ENCODE data around the gene FNBP1. TPM values are rescaled to one million over a fixed set of nuclear protein-coding genes. Genes with fewer than 3 reads are reported as not detected.

The FNBP1 gene
- total RNA-seq, 1 experiment from 2014 or later: 30.8 TPM

DNA sequence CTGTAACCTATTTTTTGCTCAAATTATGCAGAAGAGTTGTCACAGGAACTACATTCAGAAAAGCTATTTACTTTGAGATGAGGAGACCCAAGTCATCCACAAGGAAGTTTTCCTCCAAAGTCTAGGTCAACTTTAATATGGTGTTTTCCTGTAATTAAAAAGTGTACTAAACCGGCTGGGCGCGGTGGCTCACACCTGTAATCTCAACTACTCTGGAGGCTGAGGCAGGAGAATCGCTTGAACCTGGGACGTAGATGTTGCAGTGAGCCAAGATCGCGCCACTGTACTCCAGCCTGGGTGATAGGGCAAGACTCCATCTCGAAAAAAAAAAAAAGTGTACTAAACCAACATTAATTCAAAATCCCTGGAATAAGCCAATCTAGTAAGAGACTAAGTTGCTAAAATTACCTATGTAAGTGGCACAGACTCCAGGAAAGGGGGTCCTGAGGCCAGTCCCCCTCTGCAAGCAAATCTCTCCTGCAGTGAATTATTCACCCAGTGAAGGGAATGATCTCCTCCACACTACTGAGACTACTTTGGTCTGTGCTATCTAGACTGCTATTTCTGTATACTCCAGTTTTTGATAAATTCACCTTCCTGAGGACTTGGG is 38.9 kb downstream of the FNBP1 start:
- POLR2A ChIA-PET (ENCODE audit: unreplicated experiment): no interaction called here

DNA sequence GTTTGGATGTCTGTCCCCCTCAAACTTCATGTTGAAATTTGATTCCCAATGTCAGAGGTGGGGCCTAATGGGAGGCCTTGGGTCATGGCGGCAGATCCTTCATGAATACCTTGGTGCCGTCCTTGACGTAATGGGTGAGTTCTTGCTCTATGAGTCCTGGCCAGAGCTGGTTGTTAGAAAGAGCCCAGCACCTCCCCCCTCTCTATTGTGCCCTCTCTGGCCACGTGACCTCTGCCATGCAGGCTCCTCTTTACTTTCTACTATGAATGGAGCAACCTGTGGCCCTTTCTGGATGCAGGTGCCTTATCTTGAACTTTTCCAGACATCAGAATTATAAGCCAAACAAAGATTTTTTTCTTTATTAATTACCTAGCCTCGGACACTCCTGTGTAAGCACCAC is 40.7 kb downstream of the FNBP1 start:
- Histone ChIP-seq H3K4me2 (ENCODE audit: low read length) (no peak overlapping the region), H4K20me1 (ENCODE audit: low read length) (no peaks in the 10 kb centered on the region), H2AFZ (ENCODE audit: low read length) (no peak overlapping the region), H3K27me3 (ENCODE audit: low read length) (no peaks in the 10 kb centered on the region), H3F3A (ENCODE audit: low read length, unreplicated experiment) (no peaks in the 10 kb centered on the region), H3K9ac (ENCODE audit: low read length) (no peak overlapping the region), H3K27ac (ENCODE audit: low read length) (no peak overlapping the region), H3K4me1 (ENCODE audit: insufficient read depth, low read length) (no peaks in the 10 kb centered on the region), H3K79me2 (ENCODE audit: low read length) (peaks cover 40% of the 10 kb centered on the region), H3K9me2 (replicated peaks; ENCODE audit: low read length) (no peaks in the 10 kb centered on the region), H3K36me3 (ENCODE audit: low read depth, low read length) (no peaks in the 10 kb centered on the region), H3K9me3 (ENCODE audit: low read length) (no peaks in the 10 kb centered on the region), H3K4me3 (ENCODE audit: low read length) (no peak overlapping the region)
- intact Hi-C loops (cut with micrococcal nuclease): no loop called here
- ATAC-seq: no peak
- TF ChIP-seq EZH2phosphoT487 (IDR thresholded peaks at IDR 0.05; ENCODE audit: borderline replicate concordance, low read length) (no peak), EZH2 (IDR thresholded peaks at IDR 0.05; ENCODE audit: low read length, unreplicated experiment) (no peak)
- TF ChIP-seq, protein P1, sequence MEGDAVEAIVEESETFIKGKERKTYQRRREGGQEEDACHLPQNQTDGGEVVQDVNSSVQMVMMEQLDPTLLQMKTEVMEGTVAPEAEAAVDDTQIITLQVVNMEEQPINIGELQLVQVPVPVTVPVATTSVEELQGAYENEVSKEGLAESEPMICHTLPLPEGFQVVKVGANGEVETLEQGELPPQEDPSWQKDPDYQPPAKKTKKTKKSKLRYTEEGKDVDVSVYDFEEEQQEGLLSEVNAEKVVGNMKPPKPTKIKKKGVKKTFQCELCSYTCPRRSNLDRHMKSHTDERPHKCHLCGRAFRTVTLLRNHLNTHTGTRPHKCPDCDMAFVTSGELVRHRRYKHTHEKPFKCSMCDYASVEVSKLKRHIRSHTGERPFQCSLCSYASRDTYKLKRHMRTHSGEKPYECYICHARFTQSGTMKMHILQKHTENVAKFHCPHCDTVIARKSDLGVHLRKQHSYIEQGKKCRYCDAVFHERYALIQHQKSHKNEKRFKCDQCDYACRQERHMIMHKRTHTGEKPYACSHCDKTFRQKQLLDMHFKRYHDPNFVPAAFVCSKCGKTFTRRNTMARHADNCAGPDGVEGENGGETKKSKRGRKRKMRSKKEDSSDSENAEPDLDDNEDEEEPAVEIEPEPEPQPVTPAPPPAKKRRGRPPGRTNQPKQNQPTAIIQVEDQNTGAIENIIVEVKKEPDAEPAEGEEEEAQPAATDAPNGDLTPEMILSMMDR (conservative IDR thresholded peaks at IDR 0.05; ENCODE audit: low read depth, low read length): no peak
- BruUV-seq (replicated peaks): no TSS peak
- no peak for DNase-seq
- ChIA-PET POLR2A (ENCODE audit: unreplicated experiment) (no interaction called here), CTCF (no interaction called here)

More for the DNA sequence above, 38.9 kb downstream of the FNBP1 start:
- Histone ChIP-seq H3K4me1 (ENCODE audit: insufficient read depth, low read length) (no peaks in the 10 kb centered on the region), H3F3A (ENCODE audit: low read length, unreplicated experiment) (no peaks in the 10 kb centered on the region), H4K20me1 (ENCODE audit: low read length) (no peaks in the 10 kb centered on the region), H3K9me2 (replicated peaks; ENCODE audit: low read length) (no peaks in the 10 kb centered on the region), H2AFZ (ENCODE audit: low read length) (no peak overlapping the region), H3K4me3 (ENCODE audit: low read length) (no peak overlapping the region), H3K4me2 (ENCODE audit: low read length) (no peak overlapping the region), H3K9me3 (ENCODE audit: low read length) (no peaks in the 10 kb centered on the region), H3K27me3 (ENCODE audit: low read length) (no peaks in the 10 kb centered on the region), H3K9ac (ENCODE audit: low read length) (no peak overlapping the region), H3K27ac (ENCODE audit: low read length) (no peak overlapping the region), H3K79me2 (ENCODE audit: low read length) (peaks cover 36% of the 10 kb centered on the region), H3K36me3 (ENCODE audit: low read depth, low read length) (no peaks in the 10 kb centered on the region)
- intact Hi-C loops (cut with micrococcal nuclease): no loop called here
- DNase-seq: no peak
- no peak for ATAC-seq
- TF ChIP-seq EZH2phosphoT487 (IDR thresholded peaks at IDR 0.05; ENCODE audit: borderline replicate concordance, low read length): no peak
- TF ChIP-seq, protein P1 (conservative IDR thresholded peaks at IDR 0.05; ENCODE audit: low read depth, low read length): no peak
- CTCF ChIA-PET: no interaction called here
- BruUV-seq (replicated peaks): no TSS peak

DNA sequence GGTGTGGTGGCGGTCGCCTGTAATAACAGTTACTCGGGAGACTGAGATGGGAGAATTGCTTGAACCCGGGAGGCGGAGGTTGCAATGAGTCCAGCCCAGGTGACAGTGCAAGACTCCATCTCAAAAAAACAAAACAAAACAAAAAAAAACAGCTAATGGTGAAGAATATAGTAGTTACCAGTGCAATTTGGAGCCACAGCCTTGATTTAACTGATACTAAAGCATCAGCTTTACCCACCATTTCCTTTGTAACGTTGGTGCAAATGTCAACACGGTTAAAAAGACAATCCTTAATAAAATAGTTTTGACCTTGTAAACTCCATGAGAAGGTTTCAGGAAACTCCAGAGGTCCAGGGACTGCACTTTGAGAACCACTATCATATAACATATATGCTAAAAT is 41.8 kb downstream of the FNBP1 start:
- Histone ChIP-seq H3K4me3 (ENCODE audit: low read length) (no peak overlapping the region), H3K27me3 (ENCODE audit: low read length) (no peaks in the 10 kb centered on the region), H3K9ac (ENCODE audit: low read length) (no peak overlapping the region), H3F3A (ENCODE audit: low read length, unreplicated experiment) (no peaks in the 10 kb centered on the region), H3K36me3 (ENCODE audit: low read depth, low read length) (no peaks in the 10 kb centered on the region), H3K4me2 (ENCODE audit: low read length) (no peak overlapping the region), H3K79me2 (ENCODE audit: low read length) (peaks cover 44% of the 10 kb centered on the region), H3K9me2 (replicated peaks; ENCODE audit: low read length) (no peaks in the 10 kb centered on the region), H3K27ac (ENCODE audit: low read length) (no peak overlapping the region), H3K9me3 (ENCODE audit: low read length) (no peaks in the 10 kb centered on the region), H4K20me1 (ENCODE audit: low read length) (no peaks in the 10 kb centered on the region), H3K4me1 (ENCODE audit: insufficient read depth, low read length) (peaks cover 3% of the 10 kb centered on the region), H2AFZ (ENCODE audit: low read length) (no peak overlapping the region)
- DNase-seq (no peak), ATAC-seq (no peak)
- intact Hi-C loops (cut with micrococcal nuclease): no loop called here
- BruUV-seq (replicated peaks): no TSS peak
- CTCF ChIA-PET: no interaction called here
- POLR2A ChIA-PET (ENCODE audit: unreplicated experiment): no interaction called here
- TF ChIP-seq, protein P1 (conservative IDR thresholded peaks at IDR 0.05; ENCODE audit: low read depth, low read length): no peak
- TF ChIP-seq EZH2phosphoT487 (IDR thresholded peaks at IDR 0.05; ENCODE audit: borderline replicate concordance, low read length) (no peak), EZH2 (IDR thresholded peaks at IDR 0.05; ENCODE audit: low read length, unreplicated experiment) (no peak)
